ENCODE data around the gene IKBKE.

Gene IKBKE

GRCh38 chr1:206484901-206485300 is 14.6 kb downstream of the IKBKE start:
- Histone ChIP-seq H4K20me1 (ENCODE audit: insufficient read depth, low read length) (no peaks in the 10 kb centered on the region), H3K9me3 (ENCODE audit: insufficient read depth, low read length) (no peaks in the 10 kb centered on the region), H3K4me3 (ENCODE audit: low read length) (no peak overlapping the region), H3K79me2 (ENCODE audit: low read length) (no peaks in the 10 kb centered on the region), H3K36me3 (replicated peaks; ENCODE audit: low read depth, low read length) (peaks cover 22% of the 10 kb centered on the region), H2AFZ (ENCODE audit: low read depth, low read length) (no peak overlapping the region), H3K4me2 (ENCODE audit: low read length) (no peak overlapping the region), H3K27ac (ENCODE audit: low read length) (no peak overlapping the region), H3K4me1 (ENCODE audit: low read length) (peaks cover 11% of the 10 kb centered on the region), H3K27me3 (ENCODE audit: low read depth, low read length) (no peaks in the 10 kb centered on the region), H3K9ac (ENCODE audit: low read length) (no peak overlapping the region)
- TF ChIP-seq CTCF (IDR thresholded peaks at IDR 0.05; ENCODE audit: low read depth, low read length) (no peak), EZH2phosphoT487 (IDR thresholded peaks at IDR 0.05; ENCODE audit: low read depth) (no peak)

GRCh38 chr1:206486995-206487788 is 16.9 kb downstream of the IKBKE start:
- H3K4me3 ChIP-seq (ENCODE audit: low read length): no peak overlapping the region

GRCh38 chr1:206487970-206488369 is 17.7 kb downstream of the IKBKE start:
- Histone ChIP-seq H3K4me2 (ENCODE audit: low read length) (no peak overlapping the region), H3K27me3 (ENCODE audit: low read depth, low read length) (no peaks in the 10 kb centered on the region), H4K20me1 (ENCODE audit: insufficient read depth, low read length) (no peaks in the 10 kb centered on the region), H3K4me3 (ENCODE audit: low read length) (no peak overlapping the region), H3K79me2 (ENCODE audit: low read length) (no peaks in the 10 kb centered on the region), H3K36me3 (replicated peaks; ENCODE audit: low read depth, low read length) (peaks cover 36% of the 10 kb centered on the region), H3K9me3 (ENCODE audit: insufficient read depth, low read length) (no peaks in the 10 kb centered on the region), H3K27ac (ENCODE audit: low read length) (no peak overlapping the region), H2AFZ (ENCODE audit: low read depth, low read length) (no peak overlapping the region), H3K4me1 (ENCODE audit: low read length) (no peaks in the 10 kb centered on the region), H3K9ac (ENCODE audit: low read length) (no peak overlapping the region)
- no peak for TF ChIP-seq CTCF (IDR thresholded peaks at IDR 0.05; ENCODE audit: low read depth, low read length)
- TF ChIP-seq EZH2phosphoT487 (IDR thresholded peaks at IDR 0.05; ENCODE audit: low read depth): no peak

More at GRCh38 chr1:206486995-206487788, 16.9 kb downstream of the IKBKE start:
- H3K9ac ChIP-seq (ENCODE audit: low read length): no peak overlapping the region
- no peak overlapping the region for H3K4me2 ChIP-seq (ENCODE audit: low read length)
- TF ChIP-seq CTCF (IDR thresholded peaks at IDR 0.05; ENCODE audit: low read depth, low read length): no peak
- TF ChIP-seq EZH2phosphoT487 (IDR thresholded peaks at IDR 0.05; ENCODE audit: low read depth): no peak
- H3K36me3 ChIP-seq (replicated peaks; ENCODE audit: low read depth, low read length): peaks cover 28% of the 10 kb centered on the region
- no peaks in the 10 kb centered on the region for H4K20me1 ChIP-seq (ENCODE audit: insufficient read depth, low read length)
- H3K79me2 ChIP-seq (ENCODE audit: low read length): no peaks in the 10 kb centered on the region
- no peaks in the 10 kb centered on the region for H3K27me3 ChIP-seq (ENCODE audit: low read depth, low read length)
- H3K4me1 ChIP-seq (ENCODE audit: low read length): no peaks in the 10 kb centered on the region
- no peaks in the 10 kb centered on the region for H3K9me3 ChIP-seq (ENCODE audit: insufficient read depth, low read length)
- H2AFZ ChIP-seq (ENCODE audit: low read depth, low read length): no peak overlapping the region
- H3K27ac ChIP-seq (ENCODE audit: low read length): no peak overlapping the region

- Histone ChIP-seq H3K4me3 (ENCODE audit: low read length) (no peak overlapping the region), H3K4me2 (ENCODE audit: low read length) (no peak overlapping the region), H3K4me1 (ENCODE audit: low read length) (no peaks in the 10 kb centered on the region), H3K9me3 (ENCODE audit: insufficient read depth, low read length) (no peaks in the 10 kb centered on the region), H4K20me1 (ENCODE audit: insufficient read depth, low read length) (no peaks in the 10 kb centered on the region), H3K36me3 (replicated peaks; ENCODE audit: low read depth, low read length) (peaks cover 36% of the 10 kb centered on the region), H3K79me2 (ENCODE audit: low read length) (no peaks in the 10 kb centered on the region), H3K27me3 (ENCODE audit: low read depth, low read length) (no peaks in the 10 kb centered on the region), H3K27ac (ENCODE audit: low read length) (no peak overlapping the region), H3K9ac (ENCODE audit: low read length) (no peak overlapping the region), H2AFZ (ENCODE audit: low read depth, low read length) (no peak overlapping the region)
- TF ChIP-seq CTCF (IDR thresholded peaks at IDR 0.05; ENCODE audit: low read depth, low read length) (no peak), EZH2phosphoT487 (IDR thresholded peaks at IDR 0.05; ENCODE audit: low read depth) (no peak)
Measured at GRCh38 chr1:206488466-206488865, 18.2 kb downstream of the IKBKE start.
